LNCAP (cell line): ENCODE data around the gene NBDY.

Experiments used
- TF ChIP-seq, protein P1 (sequence below): fragments of 450-650 bp; IDR thresholded peaks from 2 replicates; pipeline ENCODE4 v1.5.1; 2017; ENCODE audit warnings: mild to moderate bottlenecking

Gene NBDY

DNA sequence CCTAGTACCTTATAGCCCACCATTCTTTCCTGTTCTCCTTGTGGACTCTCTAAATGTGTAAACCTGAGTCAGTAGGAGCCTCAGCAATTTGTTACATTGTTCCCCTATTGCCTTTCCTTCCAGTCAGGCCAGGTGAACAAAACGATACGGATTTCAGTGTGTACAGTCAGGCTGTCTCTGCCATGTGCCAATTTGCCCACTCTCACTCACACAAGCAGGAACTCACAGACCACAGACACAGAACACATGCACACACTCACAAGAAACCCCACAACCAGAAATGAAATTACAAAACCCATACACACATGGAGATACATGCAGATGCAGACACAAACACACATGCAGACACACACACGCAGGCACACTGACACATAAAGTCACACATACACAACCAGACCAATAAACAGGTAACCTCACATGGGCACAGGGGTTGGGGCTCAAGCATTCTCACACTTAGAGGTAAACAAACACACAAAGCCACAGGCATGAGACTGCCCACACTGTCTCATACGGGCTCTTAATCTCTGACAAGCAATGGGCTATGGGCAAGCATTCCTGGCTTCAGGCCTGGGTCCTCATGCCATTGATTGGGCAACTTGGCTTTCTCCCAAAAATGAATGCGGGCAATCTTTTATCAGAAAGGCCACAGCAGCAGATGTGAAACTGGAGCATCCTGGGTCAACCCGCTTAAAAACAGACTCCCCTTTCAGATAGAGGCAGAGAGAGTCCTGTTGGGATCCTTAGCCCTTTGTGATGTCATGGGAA, 68.7 kb downstream of the NBDY start:
- TF ChIP-seq, protein P1, sequence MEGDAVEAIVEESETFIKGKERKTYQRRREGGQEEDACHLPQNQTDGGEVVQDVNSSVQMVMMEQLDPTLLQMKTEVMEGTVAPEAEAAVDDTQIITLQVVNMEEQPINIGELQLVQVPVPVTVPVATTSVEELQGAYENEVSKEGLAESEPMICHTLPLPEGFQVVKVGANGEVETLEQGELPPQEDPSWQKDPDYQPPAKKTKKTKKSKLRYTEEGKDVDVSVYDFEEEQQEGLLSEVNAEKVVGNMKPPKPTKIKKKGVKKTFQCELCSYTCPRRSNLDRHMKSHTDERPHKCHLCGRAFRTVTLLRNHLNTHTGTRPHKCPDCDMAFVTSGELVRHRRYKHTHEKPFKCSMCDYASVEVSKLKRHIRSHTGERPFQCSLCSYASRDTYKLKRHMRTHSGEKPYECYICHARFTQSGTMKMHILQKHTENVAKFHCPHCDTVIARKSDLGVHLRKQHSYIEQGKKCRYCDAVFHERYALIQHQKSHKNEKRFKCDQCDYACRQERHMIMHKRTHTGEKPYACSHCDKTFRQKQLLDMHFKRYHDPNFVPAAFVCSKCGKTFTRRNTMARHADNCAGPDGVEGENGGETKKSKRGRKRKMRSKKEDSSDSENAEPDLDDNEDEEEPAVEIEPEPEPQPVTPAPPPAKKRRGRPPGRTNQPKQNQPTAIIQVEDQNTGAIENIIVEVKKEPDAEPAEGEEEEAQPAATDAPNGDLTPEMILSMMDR: no peak

DNA sequence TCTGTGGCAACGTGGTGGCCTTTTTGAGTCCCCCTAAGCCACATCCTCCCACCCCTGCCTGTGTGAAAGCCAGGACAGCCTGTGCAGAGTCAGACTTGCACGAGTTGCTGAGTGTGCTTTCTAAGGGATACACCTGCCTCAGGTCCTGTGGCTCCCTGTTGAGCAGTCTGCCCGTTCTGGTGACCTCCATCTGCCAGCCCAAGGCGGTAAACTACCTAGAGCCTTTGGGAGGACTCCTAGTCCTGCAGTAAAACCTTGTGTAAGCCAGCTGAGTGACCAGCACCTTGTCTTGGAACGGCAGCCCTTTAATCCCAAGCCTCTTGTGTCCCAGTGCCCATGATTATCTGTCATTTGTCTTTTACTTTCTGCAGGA, 69.3 kb downstream of the NBDY start:
- TF ChIP-seq, protein P1: no peak

DNA sequence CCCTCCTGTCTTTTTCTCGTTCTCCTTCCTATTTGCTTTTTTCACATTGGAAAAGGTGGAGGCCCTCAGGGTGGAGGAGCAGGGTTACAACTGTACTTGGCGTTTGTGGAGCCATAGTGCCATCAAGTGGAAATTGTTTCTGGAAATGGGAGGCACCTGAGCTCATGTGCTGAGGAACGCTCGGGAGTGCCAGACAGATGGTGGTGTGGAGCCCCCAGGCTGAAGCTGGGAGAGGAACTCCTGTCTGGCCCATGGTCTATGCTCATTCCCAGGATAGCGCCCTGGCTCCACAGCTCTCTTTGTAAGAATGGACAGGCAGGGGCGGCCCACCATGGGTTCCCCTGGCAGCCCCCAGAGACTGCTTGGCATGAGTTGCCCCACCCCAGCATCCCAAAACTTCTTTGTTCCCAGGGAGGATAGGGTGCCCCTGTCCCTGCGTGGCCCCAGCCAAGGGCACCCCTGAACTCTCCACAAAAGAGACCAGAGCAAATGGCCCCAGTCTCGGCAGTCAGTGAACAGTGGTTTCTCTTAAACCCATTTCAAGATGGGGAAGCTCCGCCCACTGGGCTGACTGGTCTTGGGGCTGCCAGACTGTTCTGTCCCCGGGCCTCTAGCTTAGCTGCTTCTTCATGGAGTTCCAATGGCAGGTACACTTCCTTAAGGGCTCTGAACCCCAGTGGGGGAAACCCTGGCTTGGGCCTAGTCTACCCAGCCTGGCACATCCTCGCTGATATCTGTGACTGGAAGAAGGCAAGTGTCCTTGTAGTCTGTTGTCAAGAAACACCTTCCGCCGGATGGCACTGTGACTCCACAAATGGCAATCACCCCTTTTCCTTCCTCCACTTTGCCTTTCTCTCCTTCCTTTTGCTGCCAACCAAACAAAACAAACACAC, 70.1 kb downstream of the NBDY start:
- TF ChIP-seq, protein P1: no peak

DNA sequence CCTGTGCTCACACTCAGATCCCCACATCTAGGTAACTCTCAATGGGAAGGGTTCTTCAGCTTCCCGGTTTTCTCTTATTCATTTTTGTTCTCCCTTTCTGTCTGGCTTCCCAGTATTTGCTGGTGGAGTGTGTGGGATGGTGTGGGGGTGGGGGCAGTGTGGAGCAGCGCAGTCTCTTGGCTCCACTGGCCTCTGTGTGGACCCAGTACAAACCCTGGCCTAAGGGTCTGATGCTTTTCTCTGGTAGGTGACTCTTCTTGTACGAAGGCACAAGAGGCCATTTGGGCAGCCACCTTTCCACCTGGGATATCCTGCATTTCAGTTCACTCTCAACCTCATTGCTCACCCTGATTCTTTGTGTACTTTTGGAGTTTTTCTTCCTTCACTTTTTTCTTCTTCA, 71.3 kb downstream of the NBDY start:
- TF ChIP-seq, protein P1: no peak

DNA sequence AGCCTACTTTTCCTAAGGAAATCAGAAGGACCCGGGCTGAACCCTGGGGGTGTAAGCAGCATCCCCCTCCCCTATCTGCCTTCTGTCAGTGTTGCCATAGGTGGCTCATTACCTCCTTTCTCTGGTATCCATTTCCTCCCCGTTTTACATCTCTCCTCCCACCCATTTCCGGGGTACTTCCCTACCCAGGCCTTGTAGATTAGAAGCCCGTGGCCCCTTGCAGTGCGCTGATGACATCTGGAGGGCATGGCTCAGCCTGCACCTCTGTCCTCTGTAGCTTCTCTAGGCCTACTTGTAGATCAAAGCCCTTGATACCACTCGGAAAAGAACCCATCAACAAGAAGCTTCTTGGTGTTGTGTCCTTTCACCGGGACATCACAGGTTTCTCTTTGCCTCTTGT, 71.8 kb downstream of the NBDY start:
- TF ChIP-seq, protein P1: no peak

DNA sequence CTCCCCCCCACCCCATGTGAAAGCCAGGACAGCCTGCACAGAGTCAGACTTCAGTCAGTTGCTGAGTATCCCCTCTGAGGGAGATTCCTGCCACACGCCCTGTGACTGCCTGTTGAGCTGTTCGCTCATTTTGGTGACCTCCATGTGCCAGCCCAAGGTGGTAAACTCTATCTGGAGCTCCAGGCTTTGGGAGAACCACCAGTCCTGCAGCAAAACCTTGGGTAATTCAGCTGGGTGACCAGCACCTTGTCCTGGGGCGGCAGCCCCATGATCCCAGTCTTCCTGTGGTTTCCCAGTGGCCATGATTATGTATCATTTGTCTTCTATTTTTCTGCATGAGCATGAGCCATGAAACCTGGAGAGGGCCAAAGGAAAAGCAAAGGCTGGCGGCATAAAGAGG, 73.4 kb downstream of the NBDY start:
- TF ChIP-seq, protein P1: no peak

DNA sequence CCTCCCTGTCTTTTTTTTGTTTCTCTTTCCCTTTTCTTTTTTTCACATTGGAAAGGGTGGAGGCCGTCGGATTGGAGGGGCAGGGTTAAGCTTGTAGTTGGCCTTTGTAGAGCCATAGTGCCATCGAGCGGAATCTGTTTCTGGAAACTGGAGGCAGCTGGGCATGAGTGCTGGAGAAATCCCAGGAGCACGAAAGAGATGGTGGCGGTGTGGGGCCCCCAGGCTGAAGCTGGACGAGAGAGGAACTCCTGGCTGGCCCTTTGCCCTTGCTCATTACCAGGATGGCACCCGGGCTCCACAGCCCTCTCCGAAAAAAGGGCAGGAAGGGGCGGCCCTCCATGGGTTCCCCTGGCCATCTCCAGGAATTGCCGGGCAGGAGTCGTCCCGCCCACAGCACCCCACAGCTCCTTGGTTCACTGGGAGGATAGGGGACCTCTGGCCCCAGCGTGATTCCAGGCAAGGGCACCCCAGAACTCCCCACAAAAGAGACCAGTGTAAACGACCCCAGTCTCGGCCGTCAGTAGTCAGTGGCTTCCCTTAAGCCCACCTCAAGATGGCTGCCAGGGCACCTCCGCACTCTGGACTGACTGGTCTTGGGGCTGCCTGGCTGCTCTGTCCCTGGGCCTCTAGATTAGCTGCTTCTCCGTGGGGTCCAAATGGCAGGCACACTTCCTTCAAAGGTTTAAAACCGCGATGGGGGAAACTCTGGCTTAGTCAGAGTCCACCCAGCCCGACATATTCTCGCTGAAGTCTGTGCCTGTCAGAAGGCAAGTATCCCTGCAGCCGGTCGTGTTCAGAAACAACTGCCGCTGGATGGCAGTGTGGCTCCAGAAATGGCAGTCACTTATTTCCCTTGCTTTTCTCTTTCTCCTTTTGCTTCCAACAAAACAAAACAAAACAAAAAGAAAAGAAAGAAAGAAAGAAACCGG, 74.1 kb downstream of the NBDY start:
- TF ChIP-seq, protein P1: peak; percentile 58
